Measurements from ENCODE around the gene LRP3.
"Not testable (repeated sequence)": the region's sequence is repeated elsewhere in the genome, so short reads cannot be mapped to it uniquely, and the experiment has no call there.

Gene LRP3

GRCh38 chr19:33176670-33177416 lies 17.3 kb upstream of the LRP3 start:
- DNase-seq, result peak; percentile 95

- no peak for DNase-seq
These were observed 16.6 kb upstream of the LRP3 start for GRCh38 chr19:33177417-33177979.

- DNase-seq, result no peak
These were observed 7.5 kb upstream of the LRP3 start for GRCh38 chr19:33186431-33187182.

GRCh38 chr19:33187183-33187540 lies 7.0 kb upstream of the LRP3 start:
- no peak for DNase-seq

- no peak for DNase-seq
These were observed 4.7 kb upstream of the LRP3 start for GRCh38 chr19:33189453-33189852.

GRCh38 chr19:33191092-33191491 lies 3.0 kb upstream of the LRP3 start:
- DNase-seq, result not testable (repeated sequence)

GRCh38 chr19:33191501-33191900 lies 2.6 kb upstream of the LRP3 start:
- no peak for DNase-seq

GRCh38 chr19:33192010-33192409 lies 2.1 kb upstream of the LRP3 start:
- no peak for DNase-seq

- no peak for DNase-seq
These were observed 763 bp upstream of the LRP3 start for GRCh38 chr19:33193269-33193864.

- DNase-seq, result no peak
These were observed 379 bp downstream of the LRP3 start for GRCh38 chr19:33194532-33194885.

GRCh38 chr19:33194886-33195644 lies 935 bp downstream of the LRP3 start:
- DNase-seq, result no peak

GRCh38 chr19:33195645-33196347 lies 1.7 kb downstream of the LRP3 start:
- DNase-seq, result no peak

GRCh38 chr19:33196446-33197193 lies 2.5 kb downstream of the LRP3 start:
- DNase-seq, result no peak

- no peak for DNase-seq
These were observed 3.5 kb downstream of the LRP3 start for GRCh38 chr19:33197591-33198000.

- DNase-seq, result no peak
These were observed 4.0 kb downstream of the LRP3 start for GRCh38 chr19:33198169-33198568.

- no peak for DNase-seq
These were observed 5.5 kb downstream of the LRP3 start for GRCh38 chr19:33199441-33200265.

- no peak for DNase-seq
These were observed 7.3 kb downstream of the LRP3 start for GRCh38 chr19:33201473-33201872.

GRCh38 chr19:33201886-33202545 lies 7.9 kb downstream of the LRP3 start:
- DNase-seq, result no peak

- no peak for DNase-seq
These were observed 8.7 kb downstream of the LRP3 start for GRCh38 chr19:33202546-33203507.
